GM12875 (cell line): ENCODE measurements around the gene MAGI1.

ENCODE experiments used
- H3K4me3 ChIP-seq: one replicate; pipeline ENCODE4 v1.5.1; 2011; ENCODE audit warnings: low read depth, low read length, control low read depth
- TF ChIP-seq, protein P1 (sequence below): IDR thresholded peaks from 2 replicates; pipeline ENCODE4 v1.5.1; 2011; ENCODE audit warnings: low read depth, mild to moderate bottlenecking, control low read depth, inconsistent platforms, low read length, moderate library complexity, borderline replicate concordance; ENCODE audit not compliant: insufficient read depth

Gene MAGI1

DNA sequence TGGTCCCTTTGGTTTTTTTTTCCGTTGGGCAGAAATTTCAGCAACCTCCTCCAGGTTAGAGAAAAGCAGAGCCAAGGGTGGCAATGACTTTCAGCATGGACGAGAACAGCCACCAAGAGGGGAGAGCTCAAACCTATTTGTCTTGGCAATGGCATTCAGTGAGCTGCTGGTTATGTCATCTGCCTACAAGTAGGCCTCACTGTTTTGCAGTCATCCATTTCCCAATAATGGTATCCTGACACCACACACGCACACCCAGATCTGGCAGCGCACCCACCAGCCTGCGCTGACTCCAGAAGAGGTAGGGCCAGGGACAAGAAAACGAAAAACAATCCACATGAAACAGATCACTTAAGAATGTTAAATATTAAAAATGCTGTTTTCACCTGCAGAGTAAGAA is 92.3 kb downstream of the MAGI1 start:
- TF ChIP-seq, protein P1, sequence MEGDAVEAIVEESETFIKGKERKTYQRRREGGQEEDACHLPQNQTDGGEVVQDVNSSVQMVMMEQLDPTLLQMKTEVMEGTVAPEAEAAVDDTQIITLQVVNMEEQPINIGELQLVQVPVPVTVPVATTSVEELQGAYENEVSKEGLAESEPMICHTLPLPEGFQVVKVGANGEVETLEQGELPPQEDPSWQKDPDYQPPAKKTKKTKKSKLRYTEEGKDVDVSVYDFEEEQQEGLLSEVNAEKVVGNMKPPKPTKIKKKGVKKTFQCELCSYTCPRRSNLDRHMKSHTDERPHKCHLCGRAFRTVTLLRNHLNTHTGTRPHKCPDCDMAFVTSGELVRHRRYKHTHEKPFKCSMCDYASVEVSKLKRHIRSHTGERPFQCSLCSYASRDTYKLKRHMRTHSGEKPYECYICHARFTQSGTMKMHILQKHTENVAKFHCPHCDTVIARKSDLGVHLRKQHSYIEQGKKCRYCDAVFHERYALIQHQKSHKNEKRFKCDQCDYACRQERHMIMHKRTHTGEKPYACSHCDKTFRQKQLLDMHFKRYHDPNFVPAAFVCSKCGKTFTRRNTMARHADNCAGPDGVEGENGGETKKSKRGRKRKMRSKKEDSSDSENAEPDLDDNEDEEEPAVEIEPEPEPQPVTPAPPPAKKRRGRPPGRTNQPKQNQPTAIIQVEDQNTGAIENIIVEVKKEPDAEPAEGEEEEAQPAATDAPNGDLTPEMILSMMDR, result no peak
- H3K4me3 ChIP-seq, result no peak overlapping the region

DNA sequence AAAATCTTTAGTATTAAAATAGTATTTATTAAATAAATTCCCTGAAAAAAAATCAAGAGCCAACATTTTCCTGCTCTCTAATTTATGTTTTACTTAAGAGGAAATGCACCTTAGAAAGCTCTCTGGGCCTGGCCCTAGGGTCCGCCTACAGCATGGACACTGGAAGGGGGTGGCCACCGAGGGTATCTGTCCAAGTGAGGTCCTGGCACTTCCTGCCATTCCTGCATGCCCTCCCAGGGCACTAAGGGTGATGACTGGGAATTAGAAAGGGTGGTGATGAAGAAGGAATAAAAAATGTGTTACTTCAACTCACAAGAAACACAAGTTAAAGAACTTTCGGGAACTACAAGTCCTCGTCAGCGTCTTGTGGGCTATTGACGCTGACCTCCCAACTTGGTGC is 92.8 kb downstream of the MAGI1 start:
- TF ChIP-seq, protein P1, result no peak
- no peak overlapping the region for H3K4me3 ChIP-seq

DNA sequence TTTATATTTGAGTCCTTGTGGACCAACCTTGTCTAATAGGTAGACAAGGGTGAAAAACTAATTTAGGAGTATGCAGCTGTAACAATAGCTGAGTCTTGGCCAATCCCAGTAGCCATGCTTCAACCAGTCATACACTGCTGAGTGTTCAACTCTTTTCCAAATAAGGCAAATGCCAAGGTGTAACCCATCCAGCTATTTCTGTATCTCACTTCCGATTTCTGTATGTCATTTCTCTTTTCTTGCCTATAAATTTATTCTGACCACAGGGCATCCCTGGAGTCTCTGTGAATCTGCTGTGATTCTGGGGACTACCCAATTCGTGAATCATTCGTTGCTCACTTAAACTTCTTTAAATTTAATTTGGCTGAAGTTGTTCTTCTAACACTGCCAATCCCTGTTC is 93.2 kb downstream of the MAGI1 start:
- no peak overlapping the region for H3K4me3 ChIP-seq

DNA sequence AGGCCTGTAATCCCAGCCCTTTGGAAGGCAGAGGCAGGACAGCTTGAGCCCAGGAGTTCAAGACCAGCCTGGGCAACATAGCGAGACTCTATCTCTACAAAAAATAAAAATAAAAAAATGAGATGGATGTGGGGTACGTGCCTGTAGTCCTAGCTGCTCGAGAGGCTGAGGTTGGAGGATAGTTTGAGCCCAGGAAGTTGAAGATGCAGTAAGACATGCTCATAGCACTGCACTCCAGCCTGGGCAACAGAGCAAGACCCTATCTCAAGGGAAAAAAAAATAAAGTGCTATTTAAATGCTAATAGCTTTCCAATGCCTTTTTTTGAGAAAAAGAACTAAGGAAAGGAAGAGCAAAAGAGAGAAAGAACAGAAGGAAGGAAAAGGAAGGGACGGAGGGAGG is 94.5 kb downstream of the MAGI1 start:
- TF ChIP-seq, protein P1, result no peak

More for the DNA sequence above, 93.2 kb downstream of the MAGI1 start:
- TF ChIP-seq, protein P1, result no peak

DNA sequence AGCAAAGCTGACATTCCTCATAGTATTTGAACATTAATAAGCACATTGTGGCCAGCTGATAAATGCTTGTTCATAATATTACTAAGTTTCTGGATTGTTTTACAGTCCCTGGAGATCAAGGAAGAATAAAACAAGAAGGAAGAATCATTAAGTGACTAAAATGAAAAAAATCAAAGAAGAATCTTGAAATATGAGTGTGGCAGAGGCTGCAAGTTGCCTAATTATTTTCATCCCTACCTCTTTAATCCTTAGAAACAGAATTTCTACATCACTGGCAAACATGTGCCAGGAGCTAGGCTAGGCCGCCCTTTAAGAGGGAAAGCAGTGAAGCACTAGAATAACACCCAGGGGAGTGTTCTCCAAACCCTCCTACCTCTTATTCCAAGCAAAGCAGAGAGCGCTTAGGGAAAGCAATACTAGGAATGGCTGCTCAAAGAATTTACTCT is 98.9 kb downstream of the MAGI1 start:
- H3K4me3 ChIP-seq, result no peak overlapping the region
- TF ChIP-seq, protein P1, result no peak

More for the DNA sequence above, 94.5 kb downstream of the MAGI1 start:
- H3K4me3 ChIP-seq, result no peak overlapping the region

DNA sequence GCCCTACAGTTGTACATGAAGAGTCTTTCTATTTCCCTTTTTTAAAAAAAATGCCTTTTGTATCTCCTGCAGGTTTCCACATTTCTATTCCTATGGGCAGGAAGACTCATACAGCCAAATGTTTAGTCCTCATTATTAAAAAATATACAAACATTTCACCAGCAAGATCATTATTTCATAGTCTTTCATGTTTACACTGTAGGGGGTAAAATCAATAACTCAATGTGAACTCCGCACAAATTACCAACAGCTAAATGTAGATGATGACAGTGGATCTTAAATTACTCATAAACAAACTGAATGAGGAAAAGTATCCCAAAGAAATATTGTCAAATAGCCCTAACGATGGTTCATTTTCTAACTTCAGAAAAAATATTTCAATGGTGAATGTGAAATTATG is 99.5 kb downstream of the MAGI1 start:
- TF ChIP-seq, protein P1, result no peak
- H3K4me3 ChIP-seq, result no peak overlapping the region

DNA sequence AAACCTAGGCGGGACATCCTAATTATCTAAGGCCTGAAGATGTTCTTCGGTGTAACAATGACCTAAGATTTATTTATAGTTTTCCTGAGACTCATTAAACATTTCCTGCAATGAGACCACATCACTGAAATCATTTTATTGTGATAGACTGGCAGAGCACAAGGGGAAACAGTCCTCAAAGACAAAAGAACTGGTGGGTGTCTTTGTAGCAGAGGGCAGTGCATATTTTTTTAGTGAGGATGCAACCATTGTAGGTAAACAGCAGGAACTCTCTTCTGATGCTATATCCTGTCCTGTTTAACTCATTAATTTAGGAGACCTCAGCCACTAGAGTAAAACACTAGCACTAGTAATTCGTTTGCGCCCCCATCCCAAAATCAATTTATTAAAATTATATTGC is 100.0 kb downstream of the MAGI1 start:
- TF ChIP-seq, protein P1, result no peak
- H3K4me3 ChIP-seq, result no peak overlapping the region
